HCT116 (cell line): Measurements from ENCODE around the gene PSMG3. TPM values are rescaled to one million over a fixed set of nuclear protein-coding genes. Genes with fewer than 3 reads are reported as not detected.

Experiments used
- ATAC-seq: fragments of 200-7000 bp; cut with Tn5 transposase; 2 replicates; pipeline ENCODE4 v1.9.1; 2020; ENCODE audit warnings: mild to moderate bottlenecking, moderate library complexity
- BruUV-seq: library from RNA; stranded (reverse); fragments of 400-500 nt; replicated peaks from 2 replicates; lab custom pipeline; 2021; lab: Mats Ljungman, UMichigan
- CTCF ChIA-PET: fragments of 300-600 bp; sonication (Branson Sonifier 250); formaldehyde crosslinking; loops from one replicate; lab custom pipeline; 2021; ENCODE audit warnings: antibody characterized with exemption; lab: Charles Lee
- POLR2A ChIA-PET: fragments of 300-600, 350-600 bp; sonication (Branson Sonifier 250); formaldehyde crosslinking; loops from one replicate; lab custom pipeline; 2021; ENCODE audit warnings: antibody characterized with exemption; lab: Charles Lee
- RAD21 ChIA-PET, 2 experiments: fragments of 300-600 bp; sonication (Branson Sonifier 250); formaldehyde crosslinking; loops; one replicate each; lab custom pipeline; 2023; ENCODE audit warnings: low total read pairs in 2 of 2; ENCODE audit not compliant: uncharacterized antibody in 2 of 2, unreplicated experiment in 2 of 2, low non-redundant PET in 1 of 2; lab: Charles Lee
- DNase-seq: peaks from one replicate; pipeline ENCODE4 v3.0.0-alpha.2; 2010; ENCODE audit warnings: low read depth, low spot score
- H2AFZ ChIP-seq: fragments of 200-600 bp; shearing (Covaris generic), sonication (generic); 2 replicates; pipeline ENCODE4 v1.6.1; 2017; ENCODE audit warnings: low read depth, mixed run types, mixed read lengths, antibody characterized with exemption, low read length; ENCODE audit not compliant: poor library complexity, severe bottlenecking
- H3K27ac ChIP-seq: 2 replicates; pipeline ENCODE4 v1.5.1; 2012; ENCODE audit warnings: low read depth, low read length
- H3K27me3 ChIP-seq: fragments of 200-600 bp; sonication (generic); 2 replicates; pipeline ENCODE4 v1.6.1; 2016; ENCODE audit warnings: mixed run types, low read length, mixed read lengths; ENCODE audit not compliant: insufficient read depth
- H3K36me3 ChIP-seq, 2 experiments: fragments of 200-500 bp in 1 of 2; fragments of 200-600 bp in 1 of 2; sonication (Bioruptor generic) in 1 of 2; sonication (generic) in 1 of 2; 2 replicates each; pipeline versions ENCODE4 v1.5.1 to v1.6.1; 2014 to 2016; ENCODE audit warnings: low read length in 2 of 2, inconsistent platforms in 1 of 2, mixed read lengths in 1 of 2, mixed run types in 1 of 2; ENCODE audit not compliant: insufficient read depth in 2 of 2, control insufficient read depth in 1 of 2
- H3K4me1 ChIP-seq, 2 experiments: fragments of 200-600 bp in 1 of 2; sonication (generic) in 1 of 2; 2 replicates each; pipeline versions ENCODE4 v1.5.1 to v1.6.1; 2012 to 2017; ENCODE audit warnings: low read length in 2 of 2, inconsistent platforms in 1 of 2, mild to moderate bottlenecking in 1 of 2, mixed read lengths in 1 of 2, mixed run types in 1 of 2, moderate library complexity in 1 of 2; ENCODE audit not compliant: insufficient read depth in 2 of 2, control insufficient read depth in 1 of 2
- H3K4me2 ChIP-seq: fragments of 200-600 bp; sonication (generic); 2 replicates; pipeline ENCODE4 v1.6.1; 2017; ENCODE audit warnings: mixed run types, low read length, mixed read lengths
- H3K4me3 ChIP-seq, 2 experiments: fragments of 200-600 bp in 1 of 2; sonication (generic) in 1 of 2; replicated peaks in 1 of 2; 2 replicates each; pipeline ENCODE4 v1.5.1; 2011 to 2016; ENCODE audit warnings: low read length in 2 of 2, control low read depth in 1 of 2, low read depth in 1 of 2, mild to moderate bottlenecking in 1 of 2, mixed read lengths in 1 of 2, mixed run types in 1 of 2
- H3K79me2 ChIP-seq: fragments of 200-600 bp; sonication (generic); 2 replicates; pipeline ENCODE4 v1.6.1; 2017; ENCODE audit warnings: mild to moderate bottlenecking, mixed run types, low read length, moderate library complexity, mixed read lengths; ENCODE audit not compliant: insufficient read depth
- H3K9ac ChIP-seq: fragments of 200-600 bp; sonication (generic); 2 replicates; pipeline ENCODE4 v1.6.1; 2016; ENCODE audit warnings: low read length, mixed read lengths
- H3K9me2 ChIP-seq: fragments of 200-600 bp; sonication (generic), shearing (Covaris generic); 2 replicates; pipeline ENCODE4 v1.6.1; 2017; ENCODE audit warnings: mixed run types, mild to moderate bottlenecking, moderate library complexity; ENCODE audit not compliant: insufficient read depth
- H3K9me3 ChIP-seq, 2 experiments: fragments of 200-500 bp in 1 of 2; fragments of 200-600 bp in 1 of 2; sonication (Bioruptor generic) in 1 of 2; sonication (generic) in 1 of 2; 2 replicates each; pipeline ENCODE4 v1.6.1; 2014 to 2017; ENCODE audit warnings: low read length in 2 of 2, mixed read lengths in 2 of 2, inconsistent platforms in 1 of 2, low read depth in 1 of 2, mild to moderate bottlenecking in 1 of 2, mixed run types in 1 of 2, moderate library complexity in 1 of 2; ENCODE audit not compliant: control insufficient read depth in 1 of 2, insufficient read depth in 1 of 2
- H4K20me1 ChIP-seq: fragments of 200-600 bp; sonication (generic), shearing (Covaris generic); 2 replicates; pipeline ENCODE4 v1.6.1; 2017; ENCODE audit warnings: mixed run types, mild to moderate bottlenecking, moderate library complexity; ENCODE audit not compliant: insufficient read depth
- EZH2phosphoT487 ChIP-seq: fragments of 200-600 bp; IDR thresholded peaks from 2 replicates; pipeline ENCODE4 v1.6.1; 2018; ENCODE audit warnings: antibody characterized with exemption, borderline replicate concordance
- FOSL1 ChIP-seq: IDR thresholded peaks from 2 replicates; pipeline ENCODE4 v1.6.1; 2012; ENCODE audit warnings: low read depth
- SRF ChIP-seq: IDR thresholded peaks from 2 replicates; pipeline ENCODE4 v1.6.1; 2012; ENCODE audit warnings: low read depth
- TCF7L2 ChIP-seq: IDR thresholded peaks from 2 replicates; pipeline ENCODE4 v1.7.0; 2011; ENCODE audit warnings: borderline replicate concordance, inconsistent platforms; ENCODE audit not compliant: insufficient read depth, insufficient read length; ENCODE audit errors: extremely low read depth
- YY1 ChIP-seq: IDR thresholded peaks from 2 replicates; pipeline ENCODE4 v1.6.1; 2011; ENCODE audit warnings: low read length, low read depth, moderate library complexity, mild to moderate bottlenecking; ENCODE audit not compliant: insufficient replicate concordance; ENCODE audit errors: extremely low read depth
- intact Hi-C: fragments of 100-400 bp; cut with micrococcal nuclease; formaldehyde crosslinking; loops from 2 replicates; pipeline ENCODE4 v1.10.0; 2022
- total RNA-seq: library from RNA; stranded (reverse); gene quantifications from one replicate; pipeline ENCODE4 v1.2.1, GENCODE V29; 2021; ENCODE audit not compliant: unreplicated experiment
- TF ChIP-seq, protein P1 (sequence below): IDR thresholded peaks from 2 replicates; pipeline ENCODE4 v1.6.1; 2012; ENCODE audit warnings: low read depth

The PSMG3 gene
- total RNA-seq, 1 experiment from 2014 or later, result 60.9 TPM

DNA sequence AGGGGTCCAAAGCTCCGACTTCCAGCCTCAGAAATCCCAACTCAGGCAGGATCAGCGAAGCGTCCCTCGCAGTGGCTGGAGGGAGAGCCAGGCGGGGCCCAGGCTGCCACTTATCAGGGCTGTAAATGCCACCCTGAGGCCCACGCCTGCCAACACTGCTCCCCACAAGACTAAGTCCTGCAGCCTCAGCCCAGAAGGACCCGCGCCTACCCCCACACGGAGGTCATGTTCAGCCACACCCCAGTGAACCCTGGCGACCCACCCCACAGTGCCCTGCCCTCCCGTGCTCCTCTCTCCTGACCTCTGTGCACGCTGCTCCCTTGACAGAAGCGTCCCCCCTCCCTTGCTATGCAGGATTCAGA, 3.2 kb downstream of the PSMG3 start:
- no peaks in the 10 kb centered on the region for H3K9me3 ChIP-seq
- CTCF ChIA-PET, result no interaction called here
- H3K9me2 ChIP-seq, result no peaks in the 10 kb centered on the region
- POLR2A ChIA-PET, result no interaction called here
- peak overlapping the region; percentile 93 for H3K4me2 ChIP-seq
- DNase-seq, result no peak
- TF ChIP-seq FOSL1, result no peak
- no peak for TF ChIP-seq EZH2phosphoT487
- TF ChIP-seq, protein P1, sequence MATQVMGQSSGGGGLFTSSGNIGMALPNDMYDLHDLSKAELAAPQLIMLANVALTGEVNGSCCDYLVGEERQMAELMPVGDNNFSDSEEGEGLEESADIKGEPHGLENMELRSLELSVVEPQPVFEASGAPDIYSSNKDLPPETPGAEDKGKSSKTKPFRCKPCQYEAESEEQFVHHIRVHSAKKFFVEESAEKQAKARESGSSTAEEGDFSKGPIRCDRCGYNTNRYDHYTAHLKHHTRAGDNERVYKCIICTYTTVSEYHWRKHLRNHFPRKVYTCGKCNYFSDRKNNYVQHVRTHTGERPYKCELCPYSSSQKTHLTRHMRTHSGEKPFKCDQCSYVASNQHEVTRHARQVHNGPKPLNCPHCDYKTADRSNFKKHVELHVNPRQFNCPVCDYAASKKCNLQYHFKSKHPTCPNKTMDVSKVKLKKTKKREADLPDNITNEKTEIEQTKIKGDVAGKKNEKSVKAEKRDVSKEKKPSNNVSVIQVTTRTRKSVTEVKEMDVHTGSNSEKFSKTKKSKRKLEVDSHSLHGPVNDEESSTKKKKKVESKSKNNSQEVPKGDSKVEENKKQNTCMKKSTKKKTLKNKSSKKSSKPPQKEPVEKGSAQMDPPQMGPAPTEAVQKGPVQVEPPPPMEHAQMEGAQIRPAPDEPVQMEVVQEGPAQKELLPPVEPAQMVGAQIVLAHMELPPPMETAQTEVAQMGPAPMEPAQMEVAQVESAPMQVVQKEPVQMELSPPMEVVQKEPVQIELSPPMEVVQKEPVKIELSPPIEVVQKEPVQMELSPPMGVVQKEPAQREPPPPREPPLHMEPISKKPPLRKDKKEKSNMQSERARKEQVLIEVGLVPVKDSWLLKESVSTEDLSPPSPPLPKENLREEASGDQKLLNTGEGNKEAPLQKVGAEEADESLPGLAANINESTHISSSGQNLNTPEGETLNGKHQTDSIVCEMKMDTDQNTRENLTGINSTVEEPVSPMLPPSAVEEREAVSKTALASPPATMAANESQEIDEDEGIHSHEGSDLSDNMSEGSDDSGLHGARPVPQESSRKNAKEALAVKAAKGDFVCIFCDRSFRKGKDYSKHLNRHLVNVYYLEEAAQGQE, result no peak
- TF ChIP-seq TCF7L2, result no peak
- no peak for TF ChIP-seq SRF
- TF ChIP-seq YY1, result no peak
- no peaks in the 10 kb centered on the region for H3K27me3 ChIP-seq
- no peak; the same call in 1 of the 2 replicates for ATAC-seq
- intact Hi-C loops, result no loop called here
- no peaks in the 10 kb centered on the region; a peak in 1 of 4 replicates for H3K36me3 ChIP-seq
- H3K4me3 ChIP-seq, result peak overlapping the region in 1 of 2 experiments; percentile 55; a peak in 1 of 4 replicates
- peaks cover 47 to 59% of the 10 kb centered on the region in 2 experiments for H3K4me1 ChIP-seq
- H3K9ac ChIP-seq, result peak overlapping the region; percentile 96
- no TSS peak for BruUV-seq
- no peaks in the 10 kb centered on the region for H4K20me1 ChIP-seq
- H2AFZ ChIP-seq, result no peak overlapping the region
- peaks cover 34% of the 10 kb centered on the region for H3K79me2 ChIP-seq
- RAD21 ChIA-PET, result no interaction called here
- peak overlapping the region; percentile 98 for H3K27ac ChIP-seq
